ENCODE measurements around the gene ST6GALNAC3. TPM values are rescaled to one million over a fixed set of nuclear protein-coding genes. Genes with fewer than 3 reads are reported as not detected.

The ST6GALNAC3 gene
- polyA plus RNA-seq, 2 of the 4 experiments (the other 2 are of a cell fraction), result 1.1 to 1.2 TPM

GRCh38 chr1:76141929-76142328 lies 67.4 kb downstream of the ST6GALNAC3 start:
- CTCF ChIA-PET, result interaction anchor here (0.7 to 1.5 kb wide), 2 partner anchors 12 to 1746 kb away, joined by 5 to 7 read pairs; no protein-coding TSS in a partner anchor
- Histone ChIP-seq H3K4me3 (no peak overlapping the region), H3K27ac (no peak overlapping the region), H3K4me2 (no peak overlapping the region), H3K9me3 (no peaks in the 10 kb centered on the region), H3K4me1 (no peaks in the 10 kb centered on the region)
- POLR2A ChIA-PET, result no interaction called here
- TF ChIP-seq BHLHE40 (IDR thresholded peaks at IDR 0.05; ENCODE audit: low read depth, low read length) (no peak), TP53 (CRISPR knock-in tag; IDR thresholded peaks at IDR 0.05) (no peak), GATA3 (IDR thresholded peaks at IDR 0.05; ENCODE audit: borderline replicate concordance) (no peak), ZFP36 (IDR thresholded peaks at IDR 0.05; ENCODE audit: borderline replicate concordance, partially characterized antibody) (no peak), E2F6 (IDR thresholded peaks at IDR 0.05; ENCODE audit: borderline replicate concordance, low read depth) (no peak), CHD2 (IDR thresholded peaks at IDR 0.05; ENCODE audit: low read length, partially characterized antibody) (no peak), REST (IDR thresholded peaks at IDR 0.05) (no peak), FOXS1 (CRISPR knock-in tag; IDR thresholded peaks at IDR 0.05) (no peak), USF2 (IDR thresholded peaks at IDR 0.05) (no peak), CBX2 (IDR thresholded peaks at IDR 0.05; ENCODE audit: borderline replicate concordance, low read depth) (no peak), ATOH8 (CRISPR knock-in tag; IDR thresholded peaks at IDR 0.05; ENCODE audit: low read depth) (no peak), PHF8 (IDR thresholded peaks at IDR 0.05; ENCODE audit: borderline replicate concordance, low read depth) (no peak), FOSL2 (IDR thresholded peaks at IDR 0.05) (no peak), FOSL2 (CRISPR knock-in tag; IDR thresholded peaks at IDR 0.05) (no peak), SREBF2 (IDR thresholded peaks at IDR 0.05) (no peak), EHF (CRISPR knock-in tag; IDR thresholded peaks at IDR 0.05) (no peak), RFX5 (IDR thresholded peaks at IDR 0.05) (no peak)
- ATAC-seq, result no peak
- DNase-seq (ENCODE audit: low read depth in 1 of 2, low spot score in 1 of 2), result no peak
- WGBS (ENCODE audit: missing lambda C conversion rate), result 48% methylated on average over 2 of the region's 2 CpGs
- no peak for FAIRE-seq

- POLR2A ChIA-PET, result no interaction called here
- no peak for FAIRE-seq
- WGBS (ENCODE audit: missing lambda C conversion rate), result 41% methylated on average over 5 of the region's 5 CpGs
- H3K4me1 ChIP-seq, result no peaks in the 10 kb centered on the region
- TF ChIP-seq CBX8 (IDR thresholded peaks at IDR 0.05) (no peak), ATOH8 (CRISPR knock-in tag; IDR thresholded peaks at IDR 0.05; ENCODE audit: low read depth) (no peak), BHLHE40 (IDR thresholded peaks at IDR 0.05; ENCODE audit: low read depth, low read length) (no peak), CHD4 (IDR thresholded peaks at IDR 0.05; ENCODE audit: borderline replicate concordance) (no peak), NFE2L2 (conservative IDR thresholded peaks at IDR 0.05; ENCODE audit: low read length) (no peak), ZNF302 (CRISPR knock-in tag; IDR thresholded peaks at IDR 0.05) (no peak)
- DNase-seq (ENCODE audit: low read depth in 1 of 2, low spot score in 1 of 2), result no peak
- H3K4me3 ChIP-seq, result no peak overlapping the region
- H3K27ac ChIP-seq, result no peak overlapping the region
- no peaks in the 10 kb centered on the region for H3K9me3 ChIP-seq
- H3K4me2 ChIP-seq, result no peak overlapping the region
- CTCF ChIA-PET, result interaction anchor here (0.7 to 1.5 kb wide), 2 partner anchors 11 to 1747 kb away, joined by 5 to 7 read pairs; no protein-coding TSS in a partner anchor
- no peak for ATAC-seq
Observed at GRCh38 chr1:76142771-76143540, 68.4 kb downstream of the ST6GALNAC3 start.

Data from A549 (cell line).